Stimulated activated CD8-positive, alpha-beta memory T cell treated with anti-CD3 and anti-CD28 coated beads, Interleukin-15, amount 100 ng/mL, for 24 hours (primary cell): ENCODE data around the gene HES1.

ENCODE experiments used
- DNase-seq: peaks from one replicate; pipeline ENCODE4 v3.0.0-alpha.2; 2020; ENCODE audit warnings: low read depth

The HES1 gene

GRCh38 chr3:194167480-194168282 lies 31.7 kb downstream of the HES1 start:
- no peak for DNase-seq

GRCh38 chr3:194168994-194169393 lies 33.0 kb downstream of the HES1 start:
- DNase-seq, result no peak

- DNase-seq, result no peak
Observed at GRCh38 chr3:194169595-194169994, 33.6 kb downstream of the HES1 start.

GRCh38 chr3:194170793-194171192 lies 34.8 kb downstream of the HES1 start:
- DNase-seq, result no peak

- no peak for DNase-seq
Observed at GRCh38 chr3:194174406-194174805, 38.5 kb downstream of the HES1 start.

- no peak for DNase-seq
Observed at GRCh38 chr3:194174980-194175379, 39.0 kb downstream of the HES1 start.

- no peak for DNase-seq
Observed at GRCh38 chr3:194176274-194176991, 40.5 kb downstream of the HES1 start.

- DNase-seq, result no peak
Observed at GRCh38 chr3:194177141-194177540, 41.2 kb downstream of the HES1 start.

- DNase-seq, result no peak
Observed at GRCh38 chr3:194178128-194178527, 42.2 kb downstream of the HES1 start.

- DNase-seq, result no peak
Observed at GRCh38 chr3:194178669-194179068, 42.7 kb downstream of the HES1 start.

- no peak for DNase-seq
Observed at GRCh38 chr3:194180570-194180969, 44.6 kb downstream of the HES1 start.

GRCh38 chr3:194181612-194182529 lies 45.9 kb downstream of the HES1 start:
- no peak for DNase-seq

GRCh38 chr3:194183271-194183670 lies 47.3 kb downstream of the HES1 start:
- no peak for DNase-seq

- no peak for DNase-seq
Observed at GRCh38 chr3:194184265-194184751, 48.4 kb downstream of the HES1 start.

- no peak for DNase-seq
Observed at GRCh38 chr3:194184801-194185200, 48.9 kb downstream of the HES1 start.

- no peak for DNase-seq
Observed at GRCh38 chr3:194185221-194185620, 49.3 kb downstream of the HES1 start.

GRCh38 chr3:194187233-194187944 lies 51.4 kb downstream of the HES1 start:
- DNase-seq, result no peak
